Epithelial cell of proximal tubule (primary cell): ENCODE results near the gene RUVBL2. TPM values are rescaled to one million over a fixed set of nuclear protein-coding genes. Genes with fewer than 3 reads are reported as not detected.

ENCODE experiments used
- DNase-seq: peaks from one replicate; pipeline ENCODE4 v3.0.0-alpha.2; 2011; ENCODE audit warnings: low read depth
- H3K4me3 ChIP-seq: 2 replicates; pipeline ENCODE4 v1.5.1; 2011; ENCODE audit warnings: low read depth, mild to moderate bottlenecking, low read length
- total RNA-seq: library from RNA; depleted of rRNA; stranded (reverse); fragments of >200 nt; gene quantifications from 2 replicates; pipeline ENCODE4 v1.2.3, GENCODE V29; 2015
- TF ChIP-seq, protein P1 (sequence below): conservative IDR thresholded peaks from 2 replicates; pipeline ENCODE4 v1.5.1; 2012; ENCODE audit warnings: low read depth, mild to moderate bottlenecking, low read length

RUVBL2 gene
- total RNA-seq, 1 donor from 2014 or later, result 212 TPM

DNA sequence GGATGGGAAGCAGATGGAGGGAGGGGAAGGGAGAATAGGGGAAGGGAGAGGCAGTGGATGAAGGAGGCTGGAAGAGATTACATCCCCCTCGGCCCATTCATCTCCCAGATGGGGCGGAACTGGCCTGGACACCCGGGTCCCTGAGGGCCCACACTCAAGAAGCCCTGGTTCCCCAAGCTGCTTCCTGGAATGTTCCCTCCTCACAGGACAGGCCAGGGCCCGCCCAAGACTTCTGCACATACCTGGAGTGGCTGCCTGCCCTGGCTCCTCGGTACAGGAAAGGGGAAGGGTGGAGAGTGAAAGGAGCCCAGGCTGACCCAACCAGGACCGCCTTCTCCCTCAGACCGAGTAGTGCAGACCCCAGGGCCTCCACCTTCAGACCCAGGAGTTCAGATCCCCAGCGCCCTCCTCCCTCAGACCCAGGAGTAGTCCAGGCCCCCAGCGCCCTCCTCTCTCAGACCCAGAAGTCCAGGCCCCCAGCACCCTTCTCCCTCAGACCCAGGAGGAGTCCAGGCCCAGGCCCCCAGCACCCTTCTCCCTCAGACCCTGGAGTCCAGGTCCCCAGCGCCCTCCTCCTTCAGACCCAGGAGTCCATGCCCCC lies 70.4 kb downstream of the RUVBL2 start:
- H3K4me3 ChIP-seq, result no peak overlapping the region
- TF ChIP-seq, protein P1, sequence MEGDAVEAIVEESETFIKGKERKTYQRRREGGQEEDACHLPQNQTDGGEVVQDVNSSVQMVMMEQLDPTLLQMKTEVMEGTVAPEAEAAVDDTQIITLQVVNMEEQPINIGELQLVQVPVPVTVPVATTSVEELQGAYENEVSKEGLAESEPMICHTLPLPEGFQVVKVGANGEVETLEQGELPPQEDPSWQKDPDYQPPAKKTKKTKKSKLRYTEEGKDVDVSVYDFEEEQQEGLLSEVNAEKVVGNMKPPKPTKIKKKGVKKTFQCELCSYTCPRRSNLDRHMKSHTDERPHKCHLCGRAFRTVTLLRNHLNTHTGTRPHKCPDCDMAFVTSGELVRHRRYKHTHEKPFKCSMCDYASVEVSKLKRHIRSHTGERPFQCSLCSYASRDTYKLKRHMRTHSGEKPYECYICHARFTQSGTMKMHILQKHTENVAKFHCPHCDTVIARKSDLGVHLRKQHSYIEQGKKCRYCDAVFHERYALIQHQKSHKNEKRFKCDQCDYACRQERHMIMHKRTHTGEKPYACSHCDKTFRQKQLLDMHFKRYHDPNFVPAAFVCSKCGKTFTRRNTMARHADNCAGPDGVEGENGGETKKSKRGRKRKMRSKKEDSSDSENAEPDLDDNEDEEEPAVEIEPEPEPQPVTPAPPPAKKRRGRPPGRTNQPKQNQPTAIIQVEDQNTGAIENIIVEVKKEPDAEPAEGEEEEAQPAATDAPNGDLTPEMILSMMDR, result no peak
- no peak for DNase-seq

DNA sequence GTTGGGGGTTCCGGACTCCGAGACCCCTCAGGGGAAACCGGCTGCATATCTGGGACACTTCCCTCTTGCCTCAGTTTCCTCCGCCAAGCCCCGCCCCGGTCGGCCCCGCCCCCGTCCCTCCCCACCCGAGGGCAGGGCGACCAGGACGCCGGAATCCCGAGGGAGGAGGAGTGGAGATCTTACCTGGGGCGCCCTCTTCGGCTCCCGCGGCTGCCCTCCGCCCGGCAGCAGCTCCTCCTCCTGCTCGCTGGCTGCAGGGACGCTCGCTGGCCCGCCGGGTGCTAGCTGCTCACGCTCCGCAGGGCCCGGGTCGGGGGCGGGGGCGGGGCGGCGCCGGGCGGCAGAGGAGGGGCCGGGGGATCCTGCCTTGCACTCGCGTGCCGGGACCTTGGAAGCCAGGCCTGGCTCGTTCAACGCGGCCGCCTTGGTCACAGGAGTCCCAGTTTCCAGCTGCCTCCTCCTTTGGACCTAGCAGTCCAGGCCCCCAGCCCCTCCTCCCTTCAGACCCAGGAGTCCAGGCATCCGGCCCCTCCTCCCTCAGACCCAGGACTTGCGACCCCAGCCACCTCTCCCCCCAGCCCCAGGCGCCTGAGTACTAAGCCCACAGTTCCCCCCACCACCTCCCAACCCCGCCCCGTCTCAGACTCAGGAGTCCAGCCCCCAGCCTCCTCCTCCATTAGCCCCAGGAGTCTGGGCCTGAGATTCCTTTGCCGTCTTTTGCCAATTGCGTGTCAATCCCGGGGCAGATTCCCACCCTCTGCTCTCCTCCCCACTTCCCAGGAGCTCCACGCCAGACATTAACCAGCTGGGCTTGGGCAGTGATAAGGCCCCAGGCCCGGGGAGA lies 71.3 kb downstream of the RUVBL2 start, which contains the start of gene NTF4:
Gene NTF4 (minus strand): TSS at position 51 of the 844 bp plus-strand sequence. CDS start 2,821 bp downstream, outside the sequence.
- H3K4me3 ChIP-seq, result no peak within 1 kb of the TSS
- no peak for DNase-seq
- TF ChIP-seq, protein P1, result no peak

Other genes starting within 250 kb of the RUVBL2 start
- gene IZUMO1, start 247.0 kb upstream of the RUVBL2 start, total RNA-seq, result not detected in 2 replicates
- gene FUT1, start 241.2 kb upstream of the RUVBL2 start, total RNA-seq, result 2.9 and 3.0 TPM in 2 replicates
- not detected in 2 replicates for gene FGF21, start 238.4 kb upstream of the RUVBL2 start, total RNA-seq
- gene BCAT2, start 182.9 kb upstream of the RUVBL2 start, total RNA-seq, result 45.5 and 60.7 TPM in 2 replicates
- 2.2 and 2.8 TPM in 2 replicates for gene HSD17B14, start 157.4 kb upstream of the RUVBL2 start, total RNA-seq
- gene PLEKHA4, start 125.3 kb upstream of the RUVBL2 start, total RNA-seq, result 1.8 and 5.0 TPM in 2 replicates
- gene PPP1R15A, start 121.5 kb upstream of the RUVBL2 start, total RNA-seq, result 23.9 and 32.2 TPM in 2 replicates
- gene TULP2, start 95.1 kb upstream of the RUVBL2 start, total RNA-seq, result not detected in 2 replicates
- 142 and 250 TPM in 2 replicates for gene NUCB1, start 93.6 kb upstream of the RUVBL2 start, total RNA-seq
- 0.07 and 0.35 TPM in 2 replicates for gene DHDH, start 60.2 kb upstream of the RUVBL2 start, total RNA-seq
- 173 and 179 TPM in 2 replicates for gene BAX, start 39.0 kb upstream of the RUVBL2 start, total RNA-seq
- gene FTL, start 28.6 kb upstream of the RUVBL2 start, total RNA-seq, result 1,293 and 2,420 TPM in 2 replicates
- 42.2 and 42.4 TPM in 2 replicates for gene GYS1, start 578 bp upstream of the RUVBL2 start, total RNA-seq
- 3.6 TPM in 1 of 2 replicates, not detected in the other for gene LHB, start 23.2 kb downstream of the RUVBL2 start, total RNA-seq
- not detected in 2 replicates for gene CGB3, start 30.4 kb downstream of the RUVBL2 start, total RNA-seq
- gene CGB2, start 38.0 kb downstream of the RUVBL2 start, total RNA-seq, result not detected in 2 replicates
- gene CGB1, start 43.0 kb downstream of the RUVBL2 start, total RNA-seq, result not detected in 2 replicates
- not detected in 2 replicates for gene CGB5, start 50.0 kb downstream of the RUVBL2 start, total RNA-seq
- gene CGB8, start 55.2 kb downstream of the RUVBL2 start, total RNA-seq, result 1.2 TPM in 2 replicates
- gene CGB7, start 63.9 kb downstream of the RUVBL2 start, total RNA-seq, result 0.36 and 1.8 TPM in 2 replicates
- gene NTF4, start 70.9 kb downstream of the RUVBL2 start, total RNA-seq, result 0.22 and 1.3 TPM in 2 replicates
- not detected in 2 replicates for gene KCNA7, start 78.8 kb downstream of the RUVBL2 start, total RNA-seq
- gene SNRNP70, start 91.6 kb downstream of the RUVBL2 start, total RNA-seq, result 165 and 257 TPM in 2 replicates
- 2.2 and 3.7 TPM in 2 replicates for gene LIN7B, start 120.5 kb downstream of the RUVBL2 start, total RNA-seq
- 2.7 and 10.3 TPM in 2 replicates for gene C19orf73, start 125.3 kb downstream of the RUVBL2 start, total RNA-seq
- 1.7 and 3.3 TPM in 2 replicates for gene PPFIA3, start 125.7 kb downstream of the RUVBL2 start, total RNA-seq
- not detected in 2 replicates for gene HRC, start 161.5 kb downstream of the RUVBL2 start, total RNA-seq
- 11.6 and 13.3 TPM in 2 replicates for gene TRPM4, start 163.9 kb downstream of the RUVBL2 start, total RNA-seq